Measurements from ENCODE around the gene CCDC27. TPM values are rescaled to one million over a fixed set of nuclear protein-coding genes. Genes with fewer than 3 reads are reported as not detected.

Gene CCDC27
- total RNA-seq, 1 donor from 2014 or later: not detected

DNA sequence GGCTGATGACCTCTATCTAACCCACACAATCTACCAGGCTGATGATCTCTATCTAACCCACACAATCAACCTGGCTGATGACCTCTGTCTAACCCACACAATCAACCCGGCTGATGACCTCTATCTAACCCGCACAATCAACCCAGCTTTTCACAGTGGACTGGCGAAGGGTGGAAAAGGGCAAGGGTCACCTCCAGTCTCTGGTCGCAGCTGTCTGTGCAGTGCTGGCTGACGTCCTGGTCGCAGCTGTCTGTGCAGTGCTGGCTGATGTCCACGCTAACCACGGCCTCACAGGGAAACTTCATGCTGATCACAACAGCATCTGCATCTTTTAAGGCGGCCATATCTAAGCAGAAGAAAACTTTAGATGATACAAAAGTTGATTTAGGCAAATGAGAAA lies 12.2 kb upstream of the CCDC27 start:
- H3K36me3 Mint-ChIP-seq (ENCODE audit: low read depth): peaks cover 53% of the 10 kb centered on the region
- intact Hi-C loops (cut with micrococcal nuclease): no loop called here
- ChIA-PET POLR2A (no interaction called here), CTCF (no interaction called here)
- TF ChIP-seq, protein P1, sequence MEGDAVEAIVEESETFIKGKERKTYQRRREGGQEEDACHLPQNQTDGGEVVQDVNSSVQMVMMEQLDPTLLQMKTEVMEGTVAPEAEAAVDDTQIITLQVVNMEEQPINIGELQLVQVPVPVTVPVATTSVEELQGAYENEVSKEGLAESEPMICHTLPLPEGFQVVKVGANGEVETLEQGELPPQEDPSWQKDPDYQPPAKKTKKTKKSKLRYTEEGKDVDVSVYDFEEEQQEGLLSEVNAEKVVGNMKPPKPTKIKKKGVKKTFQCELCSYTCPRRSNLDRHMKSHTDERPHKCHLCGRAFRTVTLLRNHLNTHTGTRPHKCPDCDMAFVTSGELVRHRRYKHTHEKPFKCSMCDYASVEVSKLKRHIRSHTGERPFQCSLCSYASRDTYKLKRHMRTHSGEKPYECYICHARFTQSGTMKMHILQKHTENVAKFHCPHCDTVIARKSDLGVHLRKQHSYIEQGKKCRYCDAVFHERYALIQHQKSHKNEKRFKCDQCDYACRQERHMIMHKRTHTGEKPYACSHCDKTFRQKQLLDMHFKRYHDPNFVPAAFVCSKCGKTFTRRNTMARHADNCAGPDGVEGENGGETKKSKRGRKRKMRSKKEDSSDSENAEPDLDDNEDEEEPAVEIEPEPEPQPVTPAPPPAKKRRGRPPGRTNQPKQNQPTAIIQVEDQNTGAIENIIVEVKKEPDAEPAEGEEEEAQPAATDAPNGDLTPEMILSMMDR (IDR thresholded peaks at IDR 0.05): no peak
- peaks cover 4% of the 10 kb centered on the region for H3K4me1 Mint-ChIP-seq
- no peak overlapping the region for H3K27ac Mint-ChIP-seq
- no peak for ATAC-seq (ENCODE audit: low read depth)
- no peak overlapping the region for H3K4me3 Mint-ChIP-seq
- H3K9me3 Mint-ChIP-seq: no peaks in the 10 kb centered on the region
- H3K27me3 Mint-ChIP-seq: no peaks in the 10 kb centered on the region
- DNase-seq: no peak

- H3K27me3 Mint-ChIP-seq: no peaks in the 10 kb centered on the region
- ChIA-PET CTCF (no interaction called here), POLR2A (no interaction called here)
- DNase-seq (no peak), ATAC-seq (ENCODE audit: low read depth) (no peak)
- TF ChIP-seq, protein P1 (IDR thresholded peaks at IDR 0.05): no peak
- no peaks in the 10 kb centered on the region for H3K9me3 Mint-ChIP-seq
- H3K4me3 Mint-ChIP-seq: no peak overlapping the region
- peaks cover 53% of the 10 kb centered on the region for H3K36me3 Mint-ChIP-seq (ENCODE audit: low read depth)
- no peak overlapping the region for H3K27ac Mint-ChIP-seq
- intact Hi-C loops (cut with micrococcal nuclease): no loop called here
- H3K4me1 Mint-ChIP-seq: peaks cover 11% of the 10 kb centered on the region
Measured at GRCh38 chr1:3740752-3741151, 11.5 kb upstream of the CCDC27 start.

GRCh38 chr1:3741566-3742438 lies 10.4 kb upstream of the CCDC27 start:
- TF ChIP-seq, protein P1 (IDR thresholded peaks at IDR 0.05): no peak
- H3K9me3 Mint-ChIP-seq: no peaks in the 10 kb centered on the region
- POLR2A ChIA-PET: no interaction called here
- H3K4me3 Mint-ChIP-seq: no peak overlapping the region
- DNase-seq (no peak), ATAC-seq (ENCODE audit: low read depth) (no peak)
- no peaks in the 10 kb centered on the region for H3K27me3 Mint-ChIP-seq
- intact Hi-C loops (cut with micrococcal nuclease): no loop called here
- H3K4me1 Mint-ChIP-seq: peaks cover 19% of the 10 kb centered on the region
- H3K27ac Mint-ChIP-seq: no peak overlapping the region
- CTCF ChIA-PET: no interaction called here
- peaks cover 42% of the 10 kb centered on the region for H3K36me3 Mint-ChIP-seq (ENCODE audit: low read depth)

GRCh38 chr1:3742439-3743298 lies 9.6 kb upstream of the CCDC27 start:
- H3K9me3 Mint-ChIP-seq: no peaks in the 10 kb centered on the region
- DNase-seq (no peak), ATAC-seq (ENCODE audit: low read depth) (no peak)
- ChIA-PET POLR2A (no interaction called here), CTCF (no interaction called here)
- peaks cover 21% of the 10 kb centered on the region for H3K4me1 Mint-ChIP-seq
- H3K36me3 Mint-ChIP-seq (ENCODE audit: low read depth): peaks cover 34% of the 10 kb centered on the region
- intact Hi-C loops (cut with micrococcal nuclease): no loop called here
- H3K27me3 Mint-ChIP-seq: no peaks in the 10 kb centered on the region
- no peak overlapping the region for H3K27ac Mint-ChIP-seq
- TF ChIP-seq, protein P1 (IDR thresholded peaks at IDR 0.05): no peak
- no peak overlapping the region for H3K4me3 Mint-ChIP-seq

- TF ChIP-seq, protein P1 (IDR thresholded peaks at IDR 0.05): no peak
- no peaks in the 10 kb centered on the region for H3K9me3 Mint-ChIP-seq
- intact Hi-C loops (cut with micrococcal nuclease): no loop called here
- H3K36me3 Mint-ChIP-seq (ENCODE audit: low read depth): peaks cover 34% of the 10 kb centered on the region
- no peak overlapping the region for H3K27ac Mint-ChIP-seq
- H3K27me3 Mint-ChIP-seq: no peaks in the 10 kb centered on the region
- H3K4me3 Mint-ChIP-seq: no peak overlapping the region
- ChIA-PET POLR2A (no interaction called here), CTCF (no interaction called here)
- H3K4me1 Mint-ChIP-seq: peaks cover 28% of the 10 kb centered on the region
- DNase-seq (no peak), ATAC-seq (ENCODE audit: low read depth) (no peak)
Measured at GRCh38 chr1:3743421-3743820, 8.8 kb upstream of the CCDC27 start.

Data from activated B cell treated with CpG ODN at 0.5 μM for 24 hours (primary cell).